OCI-LY7 (cell line): ENCODE measurements around the gene ETFB. TPM values are rescaled to one million over a fixed set of nuclear protein-coding genes. Genes with fewer than 3 reads are reported as not detected.

Experiments
- BruUV-seq: library from RNA; stranded (reverse); fragments of 400-500 nt; replicated peaks from 2 replicates; lab custom pipeline; 2021; lab: Mats Ljungman, UMichigan
- CTCF ChIA-PET: fragments of 300-600 bp; sonication (Branson Sonifier 250); formaldehyde crosslinking; loops from one replicate; lab custom pipeline; 2022; ENCODE audit warnings: antibody characterized with exemption; ENCODE audit not compliant: unreplicated experiment; lab: Charles Lee
- POLR2A ChIA-PET: fragments of 300-600 bp; sonication (Branson Sonifier 250); formaldehyde crosslinking; loops from one replicate; lab custom pipeline; 2022; ENCODE audit warnings: antibody characterized with exemption; lab: Charles Lee
- DNase-seq: peaks from one replicate; pipeline ENCODE4 v3.0.0-alpha.2; 2015; ENCODE audit warnings: low spot score
- H2AFZ ChIP-seq: fragments of 200-600 bp; sonication (generic), shearing (Covaris generic); 2 replicates; pipeline ENCODE4 v1.6.1; 2014; ENCODE audit warnings: mild to moderate bottlenecking, antibody characterized with exemption, low read length, moderate library complexity
- H3K27ac ChIP-seq: fragments of 200-600 bp; sonication (generic); 2 replicates; pipeline ENCODE4 v1.5.1; 2014; ENCODE audit warnings: mixed run types, low read depth, mild to moderate bottlenecking, moderate library complexity, low read length, inconsistent platforms; ENCODE audit not compliant: poor library complexity, severe bottlenecking
- H3K36me3 ChIP-seq: fragments of 200-600 bp; sonication (generic); 2 replicates; pipeline ENCODE4 v1.6.1; 2014; ENCODE audit warnings: mild to moderate bottlenecking, antibody characterized with exemption, low read length, moderate library complexity, mixed read lengths; ENCODE audit not compliant: insufficient read depth
- H3K4me1 ChIP-seq: fragments of 200-600 bp; sonication (generic); 2 replicates; pipeline ENCODE4 v1.5.1; 2014; ENCODE audit warnings: mild to moderate bottlenecking, low read length; ENCODE audit not compliant: insufficient read depth, poor library complexity, severe bottlenecking
- H3K4me2 ChIP-seq: fragments of 200-600 bp; sonication (generic); 2 replicates; pipeline ENCODE4 v1.6.1; 2014; ENCODE audit warnings: mild to moderate bottlenecking, low read length
- H3K4me3 ChIP-seq: fragments of 200-600 bp; sonication (generic); 2 replicates; pipeline ENCODE4 v1.5.1; 2014; ENCODE audit warnings: mild to moderate bottlenecking, low read depth, low read length; ENCODE audit not compliant: poor library complexity, severe bottlenecking
- H3K79me2 ChIP-seq: fragments of 200-600 bp; sonication (generic); 2 replicates; pipeline ENCODE4 v1.6.1; 2016; ENCODE audit warnings: low read depth, mild to moderate bottlenecking, low read length, moderate library complexity, mixed read lengths; ENCODE audit not compliant: insufficient read depth
- H3K9me2 ChIP-seq: fragments of 200-600 bp; sonication (generic); 2 replicates; pipeline ENCODE4 v1.6.1; 2016; ENCODE audit warnings: mild to moderate bottlenecking, low read length, mixed read lengths; ENCODE audit not compliant: insufficient read depth
- H3K9me3 ChIP-seq: fragments of 200-600 bp; sonication (generic); 2 replicates; pipeline ENCODE4 v1.6.1; 2014; ENCODE audit warnings: mild to moderate bottlenecking, mixed run types, low read length, mixed read lengths
- H4K20me1 ChIP-seq: fragments of 200-600 bp; sonication (generic); 2 replicates; pipeline ENCODE4 v1.6.1; 2014; ENCODE audit warnings: mild to moderate bottlenecking, antibody characterized with exemption, low read length, moderate library complexity, mixed read lengths; ENCODE audit not compliant: insufficient read depth
- EZH2phosphoT487 ChIP-seq: fragments of 200-600 bp; sonication (generic); IDR thresholded peaks from 2 replicates; pipeline ENCODE4 v1.6.1; 2018; ENCODE audit warnings: low read depth, borderline replicate concordance, mild to moderate bottlenecking, mixed run types, antibody characterized with exemption, low read length, moderate library complexity, mixed read lengths
- intact Hi-C: fragments of 100-400 bp; cut with micrococcal nuclease; formaldehyde crosslinking; loops from one replicate; pipeline ENCODE4 v1.10.0; 2022; ENCODE audit not compliant: unreplicated experiment
- total RNA-seq, 2 experiments: library from RNA; depleted of rRNA in 1 of 2; stranded (reverse); fragments of >200 nt in 1 of 2; shearing (Covaris generic) in 1 of 2; gene quantifications; 2 replicates each; pipeline ENCODE4 v1.2.3, GENCODE V29; 2014 to 2022
- TF ChIP-seq, protein P1 (sequence below): fragments of 200-600 bp; sonication (generic); conservative IDR thresholded peaks from 2 replicates; pipeline ENCODE4 v1.5.1; 2014; ENCODE audit warnings: mild to moderate bottlenecking, antibody characterized with exemption, low read length, moderate library complexity, mixed read lengths

Gene ETFB
- total RNA-seq, 2 experiments from 2014 or later = 58.2 to 71.6 TPM

DNA sequence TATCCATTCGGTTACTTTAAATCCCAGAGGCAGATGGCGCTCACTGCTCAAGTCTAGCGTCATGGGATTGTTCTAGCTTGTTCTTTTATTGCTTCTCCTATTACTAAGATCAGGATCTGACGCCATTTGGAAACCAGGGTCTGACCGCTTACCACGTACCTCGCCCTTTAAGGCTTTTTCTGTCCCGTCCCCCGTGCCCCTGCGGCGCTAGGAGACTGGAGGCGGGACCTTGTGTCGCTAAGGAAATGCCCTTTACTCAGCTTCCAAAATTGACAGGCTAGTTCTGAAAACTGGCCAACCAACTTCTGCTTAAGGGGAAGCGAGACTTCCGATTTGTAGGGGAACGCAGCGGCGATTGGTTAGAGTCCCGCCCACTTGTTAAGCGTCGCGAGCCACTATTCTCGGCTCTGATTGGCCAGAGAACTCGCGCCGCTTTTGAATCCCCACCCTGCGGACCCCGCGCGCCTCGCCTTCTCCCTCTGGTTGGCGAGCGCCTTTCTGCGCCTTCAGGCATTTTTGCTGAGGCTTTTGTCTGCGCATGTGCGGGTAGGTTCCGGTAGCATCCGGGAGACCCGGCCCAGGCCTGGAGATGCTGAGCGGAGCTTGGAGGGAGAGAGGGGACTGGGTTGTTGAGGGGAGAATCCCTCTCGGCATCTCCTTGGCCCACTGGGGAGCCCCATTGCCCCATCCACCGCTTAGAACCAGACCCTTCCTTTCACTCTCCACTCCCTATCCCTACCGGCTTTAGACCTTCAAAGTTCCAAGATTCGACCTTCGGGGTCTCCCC is 28.1 kb upstream of the ETFB start:
- no peaks in the 10 kb centered on the region for H3K36me3 ChIP-seq
- DNase-seq = peak; percentile 100
- peak overlapping the region; percentile 95 for H3K4me2 ChIP-seq
- H3K27ac ChIP-seq = peak overlapping the region; percentile 93
- intact Hi-C loops = loop anchor here (1.0 kb wide), 1 partner anchor 56 kb away; no protein-coding TSS in a partner anchor
- BruUV-seq = no TSS peak
- H2AFZ ChIP-seq = peak overlapping the region; percentile 83
- H3K79me2 ChIP-seq = no peaks in the 10 kb centered on the region; the same call in 1 of the 2 replicates
- POLR2A ChIA-PET = interaction anchor here (0.5 to 1.1 kb wide), 3 partner anchors 13 to 1048 kb away, joined by 3 read pairs; partner anchors contain the start of gene SIGLEC10
- H3K9me3 ChIP-seq = no peaks in the 10 kb centered on the region
- no peak for TF ChIP-seq EZH2phosphoT487
- TF ChIP-seq, protein P1, sequence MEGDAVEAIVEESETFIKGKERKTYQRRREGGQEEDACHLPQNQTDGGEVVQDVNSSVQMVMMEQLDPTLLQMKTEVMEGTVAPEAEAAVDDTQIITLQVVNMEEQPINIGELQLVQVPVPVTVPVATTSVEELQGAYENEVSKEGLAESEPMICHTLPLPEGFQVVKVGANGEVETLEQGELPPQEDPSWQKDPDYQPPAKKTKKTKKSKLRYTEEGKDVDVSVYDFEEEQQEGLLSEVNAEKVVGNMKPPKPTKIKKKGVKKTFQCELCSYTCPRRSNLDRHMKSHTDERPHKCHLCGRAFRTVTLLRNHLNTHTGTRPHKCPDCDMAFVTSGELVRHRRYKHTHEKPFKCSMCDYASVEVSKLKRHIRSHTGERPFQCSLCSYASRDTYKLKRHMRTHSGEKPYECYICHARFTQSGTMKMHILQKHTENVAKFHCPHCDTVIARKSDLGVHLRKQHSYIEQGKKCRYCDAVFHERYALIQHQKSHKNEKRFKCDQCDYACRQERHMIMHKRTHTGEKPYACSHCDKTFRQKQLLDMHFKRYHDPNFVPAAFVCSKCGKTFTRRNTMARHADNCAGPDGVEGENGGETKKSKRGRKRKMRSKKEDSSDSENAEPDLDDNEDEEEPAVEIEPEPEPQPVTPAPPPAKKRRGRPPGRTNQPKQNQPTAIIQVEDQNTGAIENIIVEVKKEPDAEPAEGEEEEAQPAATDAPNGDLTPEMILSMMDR = peak; percentile 30; the same call in 1 of the 2 replicates
- H3K9me2 ChIP-seq = no peaks in the 10 kb centered on the region
- H3K4me1 ChIP-seq = peaks cover 30% of the 10 kb centered on the region
- H4K20me1 ChIP-seq = no peaks in the 10 kb centered on the region
- CTCF ChIA-PET = no interaction called here
- H3K4me3 ChIP-seq = peak overlapping the region; percentile 85

DNA sequence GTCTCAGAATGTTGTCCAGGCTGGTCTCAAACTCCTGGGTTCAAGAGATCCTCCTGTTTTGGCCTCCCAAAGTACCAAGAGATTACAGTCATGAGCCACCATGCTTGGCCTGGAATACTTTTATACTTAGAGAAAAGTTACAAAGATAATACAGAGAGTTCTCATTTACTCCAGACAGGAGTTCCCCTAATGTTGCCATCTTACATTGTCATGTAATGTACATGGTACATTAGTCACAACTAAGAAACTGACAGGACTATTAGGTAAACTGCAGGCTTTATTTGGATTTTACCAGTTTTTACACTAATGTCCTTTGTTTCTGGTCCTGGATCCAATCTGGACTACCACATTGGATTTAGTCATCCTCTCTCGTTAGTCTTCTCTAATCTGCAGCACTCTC is 26.5 kb upstream of the ETFB start:
- BruUV-seq = no TSS peak
- intact Hi-C loops = no loop called here
- Histone ChIP-seq H3K4me1 (peaks cover 30% of the 10 kb centered on the region), H3K79me2 (no peaks in the 10 kb centered on the region; the same call in 1 of the 2 replicates), H3K9me3 (no peaks in the 10 kb centered on the region), H3K36me3 (no peaks in the 10 kb centered on the region), H3K4me3 (no peak overlapping the region), H3K9me2 (no peaks in the 10 kb centered on the region), H3K27ac (no peak overlapping the region), H2AFZ (peak overlapping the region; percentile 39; the same call in 1 of the 2 replicates), H3K4me2 (no peak overlapping the region), H4K20me1 (no peaks in the 10 kb centered on the region)
- DNase-seq = no peak
- TF ChIP-seq, protein P1 = no peak
- TF ChIP-seq EZH2phosphoT487 = no peak
- ChIA-PET POLR2A (no interaction called here), CTCF (no interaction called here)
